Activated CD8-positive, alpha-beta T cell treated with anti-CD3 and anti-CD28 coated beads, Interleukin-2, amount 10 ng/mL, durations not matched to agents 7 days and 5 days (primary cell): ENCODE data around the gene COX5B. TPM values are rescaled to one million over a fixed set of nuclear protein-coding genes. Genes with fewer than 3 reads are reported as not detected.

Source experiments
- total RNA-seq, 2 experiments: library from RNA; stranded (reverse); gene quantifications; one replicate each; pipeline ENCODE4 v1.2.3, GENCODE V29; 2021

The COX5B gene
- total RNA-seq, 2 experiments from 2014 or later = 215 to 216 TPM

Other genes with a start within 250 kb of the COX5B start
- gene ANKRD36B, start 56.2 kb upstream of the COX5B start, total RNA-seq = 10 to 100 TPM; 51.3 to 59.2 TPM
- gene ACTR1B, start 18.0 kb downstream of the COX5B start, total RNA-seq = 10 to 100 TPM; 73.2 to 74.3 TPM
- gene C2orf92, start 23.7 kb downstream of the COX5B start, total RNA-seq = 1 to 10 TPM; 4.0 to 5.5 TPM
- gene ZAP70, start 67.5 kb downstream of the COX5B start, total RNA-seq = 100 to 1,000 TPM; 268 to 297 TPM